Stimulated activated CD8-positive, alpha-beta memory T cell treated with anti-CD3 and anti-CD28 coated beads, Interleukin-7, amount 100 ng/mL, for 24 hours (primary cell): ENCODE measurements around the gene RAB33A.

ENCODE experiments used
- DNase-seq: peaks from one replicate; pipeline ENCODE4 v3.0.0-alpha.2; 2020; ENCODE audit warnings: low read depth

The RAB33A gene

GRCh38 chrX:130171446-130172126, at the start of gene RAB33A:
TSS of gene RAB33A (plus strand) at chrX:130171962. CDS start at chrX:130172063, 101 bp downstream.
- DNase-seq = no peak

- DNase-seq = no peak
Measured at GRCh38 chrX:130124577-130124976, 47.2 kb upstream of the RAB33A start.

DNA sequence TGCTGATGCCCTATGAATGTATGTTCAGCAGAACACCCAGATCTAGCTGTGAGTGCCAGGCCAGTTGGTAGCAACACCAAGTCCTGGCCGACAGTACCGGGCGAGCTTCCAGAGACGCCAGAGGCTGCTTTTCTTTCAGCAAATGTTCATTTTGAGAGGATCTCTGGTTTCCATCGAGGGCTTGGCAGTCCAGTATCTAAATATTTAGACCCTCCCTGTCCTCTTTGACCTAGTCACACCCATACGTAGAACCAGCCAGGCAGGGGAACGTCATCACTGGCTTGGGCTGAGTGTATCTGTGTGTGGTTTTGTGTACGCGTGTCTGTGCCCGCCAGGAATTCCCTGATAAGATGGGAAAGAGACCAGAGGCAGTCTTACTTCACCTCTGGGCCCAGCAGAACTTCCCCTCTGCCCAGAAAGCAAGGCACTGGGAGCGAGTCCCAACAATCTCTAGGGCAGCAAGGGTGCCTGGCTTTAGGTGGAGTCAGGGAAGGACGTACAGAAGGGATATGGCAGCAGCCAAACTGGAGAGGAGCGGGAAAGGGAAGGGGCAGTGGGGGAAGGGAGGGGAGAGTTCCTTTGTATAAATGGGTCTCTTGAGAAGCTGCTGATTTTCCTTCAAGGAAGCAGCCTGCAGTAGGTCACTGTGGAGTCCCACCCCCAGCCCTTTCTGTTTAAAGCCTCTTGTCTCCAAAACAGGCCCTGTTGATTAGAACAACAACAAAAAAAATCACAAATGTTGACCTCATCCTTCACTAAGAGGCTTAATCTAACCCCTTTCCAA, 46.5 kb upstream of the RAB33A start:
- no peak for DNase-seq

DNA sequence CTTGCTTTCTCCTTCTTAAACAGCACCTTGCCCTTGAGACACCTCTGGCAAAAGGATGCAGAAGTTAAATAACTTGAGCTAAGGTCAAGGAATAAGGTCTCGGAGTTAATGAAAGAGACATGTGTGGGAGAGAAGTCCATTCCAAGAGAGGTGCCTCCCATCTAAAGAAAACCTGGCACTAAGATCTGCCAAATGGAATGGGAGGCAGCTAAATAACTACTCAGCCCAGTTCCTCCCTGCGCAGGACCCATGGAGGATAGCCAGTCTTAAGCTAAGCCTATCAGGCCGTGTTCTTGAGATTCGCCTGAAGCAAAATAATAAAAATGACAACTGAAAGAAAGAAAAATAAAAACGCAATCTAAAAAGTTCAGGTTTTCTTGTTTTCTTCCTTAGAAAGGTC, 40.8 kb upstream of the RAB33A start:
- no peak for DNase-seq

DNA sequence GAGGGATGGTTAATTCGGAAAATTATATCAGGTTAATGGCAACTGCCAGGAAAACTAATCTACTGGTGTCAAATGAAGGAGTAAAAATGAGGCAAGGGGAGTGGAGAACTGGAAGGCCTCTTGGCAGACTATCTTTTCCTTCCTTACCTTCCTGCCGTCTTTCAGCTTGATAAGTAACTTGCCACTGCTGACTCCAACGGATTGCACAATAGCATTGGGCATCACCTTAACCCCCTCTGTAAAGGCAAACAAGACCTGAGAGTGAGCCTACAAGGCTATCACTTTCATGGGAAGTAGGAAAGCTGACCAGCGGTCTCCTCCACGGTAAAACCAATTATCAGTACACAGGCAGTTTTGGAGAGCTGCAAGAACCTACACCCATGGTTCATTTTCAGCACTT, 35.3 kb upstream of the RAB33A start:
- DNase-seq = no peak

DNA sequence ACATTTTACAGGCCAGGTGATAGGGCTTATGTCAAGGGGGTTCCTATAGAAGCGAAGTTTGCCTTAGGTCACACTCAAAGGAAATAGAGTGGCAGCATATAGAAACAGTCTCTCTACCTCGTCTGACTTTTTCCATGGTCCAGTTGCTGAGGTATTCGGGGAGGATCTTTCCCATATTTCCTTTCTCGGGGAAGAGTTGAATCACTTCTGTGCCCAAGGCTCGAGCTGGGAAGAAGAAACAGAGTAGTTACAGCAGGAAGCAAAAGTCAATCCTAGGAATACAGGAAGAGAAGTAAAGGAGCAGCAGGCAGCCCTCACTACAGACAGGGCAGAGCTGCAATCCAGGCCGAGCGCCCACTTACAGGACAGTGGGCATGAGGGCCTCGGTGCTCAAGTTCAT, 34.8 kb upstream of the RAB33A start:
- no peak for DNase-seq

DNA sequence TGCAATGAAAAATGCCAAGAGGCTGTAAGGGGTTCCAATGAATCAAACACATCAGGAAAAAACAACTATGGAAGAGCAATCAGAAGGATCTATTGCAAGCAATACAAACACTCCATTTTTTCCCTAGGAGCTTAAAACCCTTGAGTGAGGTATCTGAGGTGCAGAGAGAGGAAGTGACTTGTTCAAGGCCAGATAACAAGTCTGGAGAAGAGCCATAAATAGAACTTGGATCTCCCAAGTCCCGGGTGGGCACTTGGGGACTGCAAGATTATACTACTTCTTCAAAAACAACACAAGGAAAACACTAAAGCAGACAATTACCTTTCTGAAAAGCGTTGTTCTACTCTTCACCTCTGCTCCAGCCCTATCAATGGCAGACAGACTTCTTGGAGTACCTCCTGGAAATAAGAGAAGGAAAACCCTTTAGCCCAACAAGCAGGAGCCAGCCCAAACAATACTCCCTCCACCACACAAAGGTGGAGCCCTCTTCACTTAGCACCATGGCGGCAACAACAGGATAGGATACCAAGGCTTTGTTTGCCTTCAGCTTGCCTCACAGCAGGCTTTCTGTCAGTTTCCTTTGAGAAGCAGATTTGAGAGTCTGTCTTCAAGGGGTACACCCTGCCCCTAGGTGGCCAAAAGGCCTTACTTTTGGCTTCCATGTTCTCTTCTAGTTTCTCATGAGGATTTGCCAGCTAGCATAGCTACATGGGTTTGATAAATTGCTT, 32.1 kb upstream of the RAB33A start:
- no peak for DNase-seq

GRCh38 chrX:130144509-130144908, 27.3 kb upstream of the RAB33A start:
- DNase-seq = no peak

- no peak for DNase-seq
Measured at GRCh38 chrX:130145123-130145522, 26.6 kb upstream of the RAB33A start.

DNA sequence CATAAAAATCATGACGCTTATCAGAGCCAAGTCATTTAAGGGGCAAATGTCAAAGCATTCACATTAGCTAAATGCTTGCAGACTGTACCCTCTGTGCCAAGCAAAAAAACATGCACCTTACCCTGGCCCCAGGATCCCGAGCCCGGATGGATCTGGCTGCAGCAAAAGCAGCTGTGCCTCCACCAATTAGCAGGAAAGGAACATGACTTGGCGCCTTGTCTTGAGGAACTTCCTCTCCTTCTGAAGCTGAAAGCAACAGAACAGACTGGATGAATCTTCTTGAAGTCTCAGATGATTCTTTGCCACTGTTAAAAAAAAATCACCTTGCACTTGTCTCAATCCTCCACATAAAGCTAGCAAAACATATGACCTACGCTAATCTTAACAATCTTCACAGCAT, 24.1 kb upstream of the RAB33A start:
- no peak for DNase-seq

DNA sequence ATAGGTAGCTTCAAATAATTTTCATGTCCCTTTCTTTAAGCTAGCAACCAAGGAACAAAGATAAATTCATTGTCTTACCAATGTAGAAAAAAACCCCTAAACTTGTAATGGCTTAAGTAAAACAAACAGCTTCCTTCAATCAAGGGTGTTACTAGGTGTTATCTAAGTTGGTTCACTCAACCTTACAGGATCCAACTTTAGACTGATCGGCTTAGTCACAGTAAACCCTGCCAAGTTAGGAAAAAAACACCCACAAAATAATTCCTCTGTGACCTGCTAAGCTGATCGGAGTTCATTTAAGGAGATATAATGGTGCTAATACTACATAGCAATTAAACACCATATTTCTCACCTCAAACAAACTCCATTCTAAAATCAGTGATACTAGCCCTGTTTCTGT, 16.2 kb upstream of the RAB33A start:
- no peak for DNase-seq

- no peak for DNase-seq
Measured at GRCh38 chrX:130158311-130158710, 13.5 kb upstream of the RAB33A start.

- no peak for DNase-seq
Measured at GRCh38 chrX:130159776-130160175, 12.0 kb upstream of the RAB33A start.

GRCh38 chrX:130162094-130162735, 9.5 kb upstream of the RAB33A start:
- DNase-seq = no peak

- DNase-seq = no peak
Measured at GRCh38 chrX:130163398-130163797, 8.4 kb upstream of the RAB33A start.

GRCh38 chrX:130165181-130165702, 6.5 kb upstream of the RAB33A start:
- DNase-seq = no peak

DNA sequence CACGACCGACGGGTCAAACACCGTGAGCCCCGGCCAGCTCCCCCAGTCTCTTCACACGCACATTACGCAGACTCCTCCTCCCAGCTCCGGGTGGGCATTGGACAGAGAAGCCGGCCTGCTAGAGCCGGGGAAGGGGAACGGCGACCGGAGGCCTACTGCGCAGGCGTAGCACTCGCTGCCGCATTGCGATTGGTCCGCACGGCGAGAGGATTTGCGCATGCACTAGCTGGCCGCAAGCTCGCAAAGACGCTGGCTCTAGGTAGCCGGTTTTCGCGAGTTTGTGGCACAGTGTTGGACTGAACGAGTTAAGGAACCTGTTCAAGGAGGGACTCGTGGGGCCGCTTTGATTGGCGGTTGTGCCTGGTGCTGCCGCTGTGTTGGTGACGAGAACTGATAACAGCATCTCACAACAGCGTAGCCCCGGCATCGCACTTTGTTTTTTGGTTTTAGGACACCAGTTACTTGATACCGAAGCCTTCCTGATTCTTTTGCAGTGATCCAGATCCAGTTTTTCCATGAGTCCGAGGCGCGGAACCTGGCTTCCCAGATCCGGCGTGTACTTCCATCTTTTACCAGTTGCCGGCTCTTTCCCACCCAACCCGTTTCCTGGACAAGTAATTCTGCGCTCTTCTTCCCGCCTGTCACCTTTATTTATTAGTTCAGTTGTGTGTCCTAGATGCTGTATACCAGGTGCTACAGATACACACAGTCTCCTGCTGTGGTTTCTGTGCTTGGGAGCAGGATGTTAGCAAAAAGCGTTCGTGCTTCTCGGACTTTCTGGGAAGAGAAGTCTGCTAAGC, 5.9 kb upstream of the RAB33A start, which contains the start of gene AIFM1:
Gene AIFM1, minus strand, starts transcription at position 139 of the 800 bp plus-strand sequence. CDS start 185 bp downstream, outside the sequence.
- peak; percentile 63 for DNase-seq

DNA sequence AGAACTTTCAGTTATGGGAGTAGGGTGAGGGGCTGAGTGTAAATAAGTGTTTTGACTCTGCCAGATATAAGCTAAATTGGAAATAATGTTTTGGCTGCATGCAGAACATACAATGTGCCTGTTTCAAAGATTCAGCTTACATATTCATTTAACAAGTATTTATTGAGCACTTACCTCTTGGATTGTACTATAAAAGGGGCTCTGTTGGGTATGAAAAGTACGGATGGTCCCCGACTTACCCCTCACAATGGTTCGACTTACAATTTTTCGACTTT, 5.3 kb upstream of the RAB33A start:
- DNase-seq = no peak

DNA sequence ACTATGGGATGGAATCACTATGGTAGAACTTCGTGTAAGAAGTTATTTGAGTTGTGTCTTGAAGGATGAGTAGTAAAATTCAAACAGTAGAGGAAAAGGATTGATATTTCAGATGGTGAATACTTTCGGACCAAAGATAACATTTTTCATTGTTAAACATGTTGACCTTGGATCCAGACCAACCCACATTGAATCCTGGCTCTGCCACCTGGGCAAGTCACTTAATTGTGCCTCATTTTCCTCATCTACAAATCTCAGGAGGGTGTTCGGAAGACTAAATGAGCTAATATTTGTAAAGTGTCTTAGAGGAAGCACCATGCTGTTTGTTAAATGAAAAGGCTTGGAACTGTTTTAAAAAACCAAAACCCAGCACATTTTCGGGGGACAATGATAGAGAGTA, 4.7 kb upstream of the RAB33A start:
- DNase-seq = no peak

GRCh38 chrX:130170752-130171445, 863 bp upstream of the RAB33A start:
- peak; percentile 24 for DNase-seq
